ENCODE data around the gene NLRC5. TPM values are rescaled to one million over a fixed set of nuclear protein-coding genes. Genes with fewer than 3 reads are reported as not detected.
A peak's percentile ranks its signal among the peaks of the same experiment; 100 is the strongest.

Gene NLRC5
- total and polyA plus RNA-seq, 9 of the 15 experiments (the other 6 are each of a cell fraction or from before 2014, with no cell fraction given) = 0.59 to 0.71 TPM; not detected in 7

DNA sequence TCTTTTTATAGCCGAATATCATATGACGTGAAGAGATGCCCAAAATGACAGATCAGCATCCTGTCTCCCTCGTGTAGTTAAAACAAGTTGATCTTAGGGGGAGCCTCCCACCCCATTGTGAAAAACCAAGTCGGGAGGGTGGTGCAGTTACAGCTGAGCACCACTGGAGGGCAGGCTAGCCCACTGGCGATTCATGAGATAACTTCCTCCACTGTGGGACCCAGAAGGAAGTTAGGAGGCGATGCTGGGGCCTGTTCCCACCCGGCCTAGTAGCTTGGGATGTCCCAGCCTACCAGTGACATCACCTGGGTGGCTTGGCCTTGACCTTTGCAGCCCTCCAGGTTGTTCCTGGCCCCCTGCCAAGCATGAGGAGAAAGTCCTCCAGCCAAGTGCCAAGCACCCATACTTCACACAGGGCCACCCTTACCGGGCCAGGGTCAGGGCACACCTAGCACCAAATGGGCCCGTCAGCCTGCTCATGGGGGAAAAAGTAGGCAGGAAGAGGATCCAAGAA is 95.0 kb downstream of the NLRC5 start (continued):
- TF ChIP-seq, protein P1, sequence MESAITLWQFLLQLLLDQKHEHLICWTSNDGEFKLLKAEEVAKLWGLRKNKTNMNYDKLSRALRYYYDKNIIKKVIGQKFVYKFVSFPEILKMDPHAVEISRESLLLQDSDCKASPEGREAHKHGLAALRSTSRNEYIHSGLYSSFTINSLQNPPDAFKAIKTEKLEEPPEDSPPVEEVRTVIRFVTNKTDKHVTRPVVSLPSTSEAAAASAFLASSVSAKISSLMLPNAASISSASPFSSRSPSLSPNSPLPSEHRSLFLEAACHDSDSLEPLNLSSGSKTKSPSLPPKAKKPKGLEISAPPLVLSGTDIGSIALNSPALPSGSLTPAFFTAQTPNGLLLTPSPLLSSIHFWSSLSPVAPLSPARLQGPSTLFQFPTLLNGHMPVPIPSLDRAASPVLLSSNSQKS (CRISPR knock-in tag; IDR thresholded peaks at IDR 0.05) = no peak
- TF ChIP-seq POLR2AphosphoS5 (IDR thresholded peaks at IDR 0.05; ENCODE audit: control insufficient read depth, insufficient read depth, low read depth, low read length) = no peak
- TF ChIP-seq, protein P2, sequence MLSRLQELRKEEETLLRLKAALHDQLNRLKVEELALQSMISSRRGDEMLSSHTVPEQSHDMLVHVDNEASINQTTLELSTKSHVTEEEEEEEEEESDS (CRISPR knock-in tag; IDR thresholded peaks at IDR 0.05) = no peak
- peak; percentile 68; the same call in 1 of the 2 replicates for TF ChIP-seq STAG1 (CRISPR knock-in tag; IDR thresholded peaks at IDR 0.05; ENCODE audit: borderline replicate concordance)
- TF ChIP-seq CREBBP (IDR thresholded peaks at IDR 0.05; ENCODE audit: low read depth, low read length) = no peak
- peak; percentile 93 for TF ChIP-seq GATA2 (CRISPR knock-in tag; IDR thresholded peaks at IDR 0.05)
- no peak for TF ChIP-seq STAT5A (IDR thresholded peaks at IDR 0.05; ENCODE audit: borderline replicate concordance, low read length)
- no peak for TF ChIP-seq RBM22 (IDR thresholded peaks at IDR 0.05; ENCODE audit: low read depth, low read length, poor library complexity, severe bottlenecking)
- peak; percentile 89 for TF ChIP-seq SMC3 (conservative IDR thresholded peaks at IDR 0.05; ENCODE audit: insufficient read depth, low read depth, low read length)
- TF ChIP-seq TSC22D4 (tag; IDR thresholded peaks at IDR 0.05) = no peak
- TF ChIP-seq SRSF3 (IDR thresholded peaks at IDR 0.05; ENCODE audit: insufficient read depth, low read length) = no peak
- TF ChIP-seq CBX5 (IDR thresholded peaks at IDR 0.05; ENCODE audit: borderline replicate concordance, low read depth) = no peak
- TF ChIP-seq ZNF79 (CRISPR knock-in tag; IDR thresholded peaks at IDR 0.05; ENCODE audit: low read depth) = no peak
- TF ChIP-seq NFRKB (IDR thresholded peaks at IDR 0.05; ENCODE audit: low read depth) = no peak
- peak; percentile 65 for TF ChIP-seq JUND (IDR thresholded peaks at IDR 0.05; ENCODE audit: borderline replicate concordance, low read depth, low read length)
- TF ChIP-seq JUND (tag; IDR thresholded peaks at IDR 0.05; ENCODE audit: borderline replicate concordance, low read depth, low read length) = peak; percentile 41; the same call in 1 of the 3 replicates
- 0 out of 4 replicates have a peak, but pooled peaks of 1 of the 2 experiments have one; percentile 28 for TF ChIP-seq MAZ (CRISPR knock-in tag; conservative IDR thresholded peaks at IDR 0.05 in 1 of 2, IDR thresholded peaks at IDR 0.05 in 1 of 2)
- no peak for TF ChIP-seq GABPB1 (CRISPR knock-in tag; IDR thresholded peaks at IDR 0.05)
- TF ChIP-seq HOXB6 (CRISPR knock-in tag; IDR thresholded peaks at IDR 0.05; ENCODE audit: borderline replicate concordance) = no peak
- TF ChIP-seq JUNB (CRISPR knock-in tag; conservative IDR thresholded peaks at IDR 0.05) = no peak
- peak; percentile 29 for TF ChIP-seq DACH1 (IDR thresholded peaks at IDR 0.05; ENCODE audit: partially characterized antibody)
- TF ChIP-seq, protein P3, sequence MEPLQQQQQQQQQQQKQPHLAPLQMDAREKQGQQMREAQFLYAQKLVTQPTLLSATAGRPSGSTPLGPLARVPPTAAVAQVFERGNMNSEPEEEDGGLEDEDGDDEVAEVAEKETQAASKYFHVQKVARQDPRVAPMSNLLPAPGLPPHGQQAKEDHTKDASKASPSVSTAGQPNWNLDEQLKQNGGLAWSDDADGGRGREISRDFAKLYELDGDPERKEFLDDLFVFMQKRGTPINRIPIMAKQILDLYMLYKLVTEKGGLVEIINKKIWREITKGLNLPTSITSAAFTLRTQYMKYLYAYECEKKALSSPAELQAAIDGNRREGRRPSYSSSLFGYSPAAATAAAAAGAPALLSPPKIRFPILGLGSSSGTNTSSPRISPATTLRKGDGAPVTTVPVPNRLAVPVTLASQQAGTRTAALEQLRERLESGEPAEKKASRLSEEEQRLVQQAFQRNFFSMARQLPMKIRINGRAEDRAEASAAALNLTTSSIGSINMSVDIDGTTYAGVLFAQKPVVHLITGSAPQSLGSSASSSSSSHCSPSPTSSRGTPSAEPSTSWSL (CRISPR knock-in tag; IDR thresholded peaks at IDR 0.05; ENCODE audit: borderline replicate concordance) = no peak
- TF ChIP-seq, protein P4, sequence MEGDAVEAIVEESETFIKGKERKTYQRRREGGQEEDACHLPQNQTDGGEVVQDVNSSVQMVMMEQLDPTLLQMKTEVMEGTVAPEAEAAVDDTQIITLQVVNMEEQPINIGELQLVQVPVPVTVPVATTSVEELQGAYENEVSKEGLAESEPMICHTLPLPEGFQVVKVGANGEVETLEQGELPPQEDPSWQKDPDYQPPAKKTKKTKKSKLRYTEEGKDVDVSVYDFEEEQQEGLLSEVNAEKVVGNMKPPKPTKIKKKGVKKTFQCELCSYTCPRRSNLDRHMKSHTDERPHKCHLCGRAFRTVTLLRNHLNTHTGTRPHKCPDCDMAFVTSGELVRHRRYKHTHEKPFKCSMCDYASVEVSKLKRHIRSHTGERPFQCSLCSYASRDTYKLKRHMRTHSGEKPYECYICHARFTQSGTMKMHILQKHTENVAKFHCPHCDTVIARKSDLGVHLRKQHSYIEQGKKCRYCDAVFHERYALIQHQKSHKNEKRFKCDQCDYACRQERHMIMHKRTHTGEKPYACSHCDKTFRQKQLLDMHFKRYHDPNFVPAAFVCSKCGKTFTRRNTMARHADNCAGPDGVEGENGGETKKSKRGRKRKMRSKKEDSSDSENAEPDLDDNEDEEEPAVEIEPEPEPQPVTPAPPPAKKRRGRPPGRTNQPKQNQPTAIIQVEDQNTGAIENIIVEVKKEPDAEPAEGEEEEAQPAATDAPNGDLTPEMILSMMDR (IDR thresholded peaks at IDR 0.05 in 2 of 3, conservative IDR thresholded peaks at IDR 0.05 in 1 of 3; ENCODE audit: insufficient read depth in 2 of 3, low read depth in 1 of 3, low read length in 3 of 3) = peak; percentile 93 to 97 (median 96)
- peak; percentile 42; the same call in 1 of the 2 replicates for TF ChIP-seq ATF7 (IDR thresholded peaks at IDR 0.05)
- TF ChIP-seq ZNF561 (CRISPR knock-in tag; conservative IDR thresholded peaks at IDR 0.05) = no peak
- no peak for TF ChIP-seq PYGO2 (tag; IDR thresholded peaks at IDR 0.05)
